Right lobe of liver (tissue), 6 donors: ENCODE results near the gene KLC1. TPM values are rescaled to one million over a fixed set of nuclear protein-coding genes. Genes with fewer than 3 reads are reported as not detected.
A peak's percentile ranks its signal among the peaks of the same experiment; 100 is the strongest.
"Not testable (repeated sequence)": the region's sequence is repeated elsewhere in the genome, so short reads cannot be mapped to it uniquely, and the experiment has no call there.

Experiments used
- ATAC-seq, 4 donors: fragments of 200-7000 bp; cut with Tn5 transposase; one replicate each; pipeline ENCODE4 v1.9.1; 2020; ENCODE audit warnings: mild to moderate bottlenecking in 4 of 4, moderate library complexity in 4 of 4
- DNase-seq, 3 donors: peaks; one replicate each; pipeline ENCODE4 v3.0.0-alpha.2; 2020
- H3K27ac ChIP-seq, 3 donors: fragments of 200-600 bp; one replicate each; pipeline ENCODE4 v1.8.0; 2022
- H3K27me3 ChIP-seq, 2 donors: fragments of 200-600 bp; one replicate each; pipeline ENCODE4 v1.8.0; 2022
- H3K36me3 ChIP-seq, 4 donors: fragments of 200-600 bp; sonication (generic) in 1 of 4; one replicate each; pipeline versions ENCODE4 v1.5.1 to v1.8.0; 2017 to 2022; ENCODE audit warnings: control low read depth in 1 of 4
- H3K4me1 ChIP-seq, 4 donors: fragments of 200-600 bp; sonication (generic) in 1 of 4; one replicate each; pipeline versions ENCODE4 v1.5.1 to v1.8.0; 2017 to 2022; ENCODE audit warnings: control low read depth in 1 of 4
- H3K4me3 ChIP-seq, 3 donors: fragments of 200-600 bp; one replicate each; pipeline ENCODE4 v1.8.0; 2022
- H3K9me3 ChIP-seq, 4 donors: fragments of 200-600 bp; sonication (generic) in 1 of 4; one replicate each; pipeline versions ENCODE4 v1.5.1 to v1.8.0; 2017 to 2022; ENCODE audit warnings: control low read depth in 1 of 4
- POLR2A ChIP-seq: fragments of 450-650 bp; IDR thresholded peaks from one replicate; pipeline ENCODE4 v1.6.1; 2017; ENCODE audit warnings: antibody characterized with exemption, mild to moderate bottlenecking
- WGBS: methylation state at CpG from one replicate; pipeline ENCODE4 v1.1.6; 2018; ENCODE audit warnings: low coverage, low lambda C conversion rate; ENCODE audit not compliant: insufficient coverage; ENCODE audit errors: missing lambda C conversion rate; 5-methylcytosine and 5-hydroxymethylcytosine counted together
- intact Hi-C, 2 donors: fragments of 100-400 bp; cut with DNase I; formaldehyde crosslinking; loops; one replicate each; pipeline versions ENCODE4 v1.11.2 to v1.14.1; 2022
- total RNA-seq, 6 experiments: library from RNA; depleted of rRNA in 2 of 6; stranded (reverse); fragments of >200 nt in 2 of 6; fragmentation: NEBNext Ultra II Directional in 3 of 6; extraction: Animal tissue kit (Norgen Biotek cat#: 25700) in 3 of 6; gene quantifications; one replicate each; pipeline versions ENCODE4 v1.1.0 to v1.2.4, GENCODE V29; 2016 to 2023
- TF ChIP-seq, protein P1 (sequence below), 4 donors: fragments of 200-600 bp in 3 of 4; fragments of 450-650 bp in 1 of 4; IDR thresholded peaks; one replicate each; pipeline versions ENCODE4 v1.5.1 to v1.8.0; 2016 to 2022; ENCODE audit warnings: antibody characterized with exemption in 4 of 4, mild to moderate bottlenecking in 2 of 4
- donor health status: DM: no; HTN: yes; CAD: no.
- donor health status: DM: no; HTN: no; CAD: no.
- donor health status: DM: no; HTN: no; CAD: no.
- donor health status: DM: no; HTN: yes; CAD: no.
- donor health status: DM: no; HTN: yes; CAD: no.

The KLC1 gene
- total RNA-seq, 6 experiments from 2014 or later: 45.8 to 78.9 (median 58.0) TPM

DNA sequence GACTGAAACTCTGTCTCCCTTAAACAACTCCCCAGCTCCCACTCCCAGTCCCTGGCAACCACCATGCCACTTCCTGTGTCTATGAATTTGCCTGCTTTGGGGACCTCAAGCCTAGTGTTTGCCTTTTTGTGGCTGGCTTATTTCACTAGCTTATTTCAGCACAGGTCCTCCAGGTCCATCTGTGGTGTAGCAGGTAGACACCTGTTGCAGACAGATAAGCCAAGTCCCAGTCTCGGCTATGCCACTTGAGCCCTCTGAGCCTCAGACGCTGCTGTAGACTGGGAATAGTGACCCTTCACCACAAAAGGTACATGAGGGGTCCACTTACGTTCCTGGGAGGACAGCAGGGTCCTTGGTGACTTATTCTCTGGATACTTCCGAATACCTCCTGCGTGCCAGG lies 24.4 kb upstream of the KLC1 start:
- intact Hi-C loops: no loop called here
- ATAC-seq (no peak), DNase-seq (no peak)
- Histone ChIP-seq H3K4me3 (no peak overlapping the region), H3K27me3 (no peaks in the 10 kb centered on the region), H3K9me3 (no peaks in the 10 kb centered on the region), H3K36me3 (no peaks in the 10 kb centered on the region), H3K4me1 (no peaks in the 10 kb centered on the region), H3K27ac (no peak overlapping the region)
- 82% methylated on average over 2 of the region's 5 CpGs for WGBS
- TF ChIP-seq, protein P1, sequence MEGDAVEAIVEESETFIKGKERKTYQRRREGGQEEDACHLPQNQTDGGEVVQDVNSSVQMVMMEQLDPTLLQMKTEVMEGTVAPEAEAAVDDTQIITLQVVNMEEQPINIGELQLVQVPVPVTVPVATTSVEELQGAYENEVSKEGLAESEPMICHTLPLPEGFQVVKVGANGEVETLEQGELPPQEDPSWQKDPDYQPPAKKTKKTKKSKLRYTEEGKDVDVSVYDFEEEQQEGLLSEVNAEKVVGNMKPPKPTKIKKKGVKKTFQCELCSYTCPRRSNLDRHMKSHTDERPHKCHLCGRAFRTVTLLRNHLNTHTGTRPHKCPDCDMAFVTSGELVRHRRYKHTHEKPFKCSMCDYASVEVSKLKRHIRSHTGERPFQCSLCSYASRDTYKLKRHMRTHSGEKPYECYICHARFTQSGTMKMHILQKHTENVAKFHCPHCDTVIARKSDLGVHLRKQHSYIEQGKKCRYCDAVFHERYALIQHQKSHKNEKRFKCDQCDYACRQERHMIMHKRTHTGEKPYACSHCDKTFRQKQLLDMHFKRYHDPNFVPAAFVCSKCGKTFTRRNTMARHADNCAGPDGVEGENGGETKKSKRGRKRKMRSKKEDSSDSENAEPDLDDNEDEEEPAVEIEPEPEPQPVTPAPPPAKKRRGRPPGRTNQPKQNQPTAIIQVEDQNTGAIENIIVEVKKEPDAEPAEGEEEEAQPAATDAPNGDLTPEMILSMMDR (IDR thresholded peaks at IDR 0.05): no peak
- TF ChIP-seq POLR2A: no peak

DNA sequence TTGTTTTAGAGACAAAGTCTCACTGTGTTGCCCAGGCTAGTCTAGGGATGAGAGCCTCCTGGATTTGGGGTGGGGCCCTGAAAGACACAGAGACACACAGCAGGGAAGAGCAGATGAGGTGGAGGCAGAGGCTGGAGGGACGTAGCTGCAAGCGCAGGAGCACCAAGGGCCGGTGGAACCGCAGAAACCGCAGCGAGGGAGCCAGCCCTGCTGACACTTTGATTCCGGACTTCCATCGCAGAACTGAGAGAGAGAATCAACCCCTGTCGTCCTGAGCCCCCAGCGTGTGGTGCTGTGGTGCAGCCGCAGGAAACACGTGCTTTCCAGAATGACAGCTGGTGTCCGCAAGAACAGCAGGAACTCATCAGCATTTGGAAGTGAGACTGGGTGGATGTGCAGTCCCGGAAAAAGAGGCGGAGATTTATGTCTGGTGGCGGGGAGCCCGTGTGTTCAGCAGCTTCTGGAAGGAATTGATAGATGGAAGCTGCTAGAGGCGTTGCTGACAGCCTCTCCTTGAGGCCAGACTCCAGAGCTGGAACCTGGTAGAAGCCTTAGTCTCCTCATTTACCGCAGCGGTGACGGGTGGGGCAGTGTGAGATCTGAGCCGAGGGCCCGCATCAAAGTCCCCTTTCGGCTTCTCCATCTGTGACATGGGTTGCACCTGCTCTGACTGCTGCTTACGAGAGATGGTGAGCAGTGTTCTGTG lies 21.9 kb upstream of the KLC1 start:
- Histone ChIP-seq H3K36me3 (no peaks in the 10 kb centered on the region), H3K4me3 (no peak overlapping the region), H3K27me3 (no peaks in the 10 kb centered on the region), H3K4me1 (no peaks in the 10 kb centered on the region), H3K9me3 (peaks cover 0 to 6% (median 2%) of the 10 kb centered on the region in 4 donors), H3K27ac (no peak overlapping the region)
- no peak for TF ChIP-seq POLR2A
- TF ChIP-seq, protein P1 (IDR thresholded peaks at IDR 0.05): peak in 3 of 4 donors; percentile 16 to 23 (median 23)
- 15% methylated on average over 9 of the region's 25 CpGs for WGBS
- ATAC-seq (peak; percentile 82 to 92 (median 90)), DNase-seq (peak; percentile 61 to 67 (median 65))
- intact Hi-C loops: no loop called here

DNA sequence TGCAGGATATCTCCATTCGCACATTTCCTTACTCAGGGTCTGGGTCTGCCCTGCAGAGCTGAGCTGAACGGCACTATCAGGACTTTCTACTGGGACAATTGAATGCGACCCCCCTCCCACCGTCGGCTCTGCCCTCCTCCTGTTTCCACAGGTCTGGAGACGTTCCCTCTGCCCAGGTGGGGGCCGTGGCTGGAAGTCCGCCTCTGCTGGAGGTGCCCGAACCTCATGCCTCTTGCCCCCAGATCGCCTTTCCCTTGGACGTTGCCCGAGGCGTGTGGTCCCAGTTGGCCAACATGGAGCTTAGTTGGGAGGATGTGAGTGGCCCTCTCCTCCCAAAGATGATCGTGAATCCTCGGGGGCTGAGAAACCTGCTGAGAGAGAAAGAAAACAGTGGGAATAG lies 21.2 kb upstream of the KLC1 start:
- ATAC-seq (peak in 3 of 4 donors; percentile 9 to 12 (median 12)), DNase-seq (no peak)
- no peak for TF ChIP-seq POLR2A
- TF ChIP-seq, protein P1 (IDR thresholded peaks at IDR 0.05): no peak
- Histone ChIP-seq H3K4me3 (no peak overlapping the region), H3K27ac (no peak overlapping the region), H3K36me3 (no peaks in the 10 kb centered on the region), H3K4me1 (no peaks in the 10 kb centered on the region), H3K9me3 (peaks cover 0 to 6% (median 2%) of the 10 kb centered on the region in 4 donors), H3K27me3 (no peaks in the 10 kb centered on the region)
- intact Hi-C loops: no loop called here
- 16% methylated on average over 8 of the region's 15 CpGs for WGBS

DNA sequence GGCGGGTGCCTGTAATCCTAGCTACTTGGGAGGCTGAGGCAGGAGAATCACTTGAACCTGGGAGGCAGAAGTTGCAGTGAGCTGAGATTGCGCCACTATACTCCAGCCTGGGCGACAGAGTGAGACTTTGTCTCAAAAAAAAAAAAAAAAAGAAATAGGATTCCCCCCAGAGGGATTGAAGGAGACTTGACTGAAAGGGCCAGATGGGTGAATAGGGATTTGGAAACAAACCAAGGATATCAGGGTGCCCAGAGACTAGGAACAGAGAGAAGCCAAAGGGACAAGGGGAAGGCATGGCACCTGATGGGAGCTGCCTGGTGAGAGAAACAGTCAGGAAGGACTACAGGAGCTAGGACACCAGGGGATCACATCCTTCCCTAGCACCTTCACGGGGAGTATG lies 19.9 kb upstream of the KLC1 start:
- 100% methylated on average over 1 of the region's 4 CpGs for WGBS
- H3K36me3 ChIP-seq, H3K4me3 ChIP-seq, H3K4me1 ChIP-seq, H3K27ac ChIP-seq, H3K9me3 ChIP-seq, ATAC-seq, intact Hi-C loops, H3K27me3 ChIP-seq, DNase-seq: not testable (repeated sequence)

DNA sequence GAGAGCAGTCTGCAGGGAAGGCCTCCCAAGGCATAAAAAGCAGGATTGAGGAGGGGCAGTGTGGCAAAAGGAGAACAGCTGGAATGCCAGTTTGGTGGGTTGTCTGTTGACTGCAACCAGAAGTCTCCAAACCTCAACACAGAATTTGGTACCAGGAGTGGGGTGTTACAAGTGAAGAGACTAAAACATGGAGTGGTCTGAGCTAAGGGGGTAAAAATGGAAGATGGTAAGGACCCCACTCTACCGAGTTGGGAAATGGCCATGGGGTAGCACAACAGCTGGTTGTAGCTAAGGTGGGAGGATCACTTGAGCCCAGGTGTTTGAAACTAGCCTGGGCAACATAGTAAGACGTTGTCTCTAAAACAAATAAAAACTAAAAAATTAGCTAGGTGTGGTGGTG lies 17.8 kb upstream of the KLC1 start:
- intact Hi-C loops: no loop called here
- DNase-seq: no peak
- Histone ChIP-seq H3K27ac (no peak overlapping the region), H3K9me3 (peaks cover 0 to 6% (median 2%) of the 10 kb centered on the region in 4 donors), H3K36me3 (no peaks in the 10 kb centered on the region), H3K4me1 (no peaks in the 10 kb centered on the region), H3K4me3 (no peak overlapping the region), H3K27me3 (no peaks in the 10 kb centered on the region)
- WGBS: 33% methylated on average over 1 of the region's 2 CpGs
- no peak for ATAC-seq
- TF ChIP-seq, protein P1 (IDR thresholded peaks at IDR 0.05): no peak
- no peak for TF ChIP-seq POLR2A
